OCI-M1 (cell line): ENCODE measurements around the gene IL18RAP.

ENCODE experiments used
- DNase-seq: peaks from one replicate; lab custom pipeline; 2025; lab: John Stamatoyannopoulos, UW

The IL18RAP gene, protein sequence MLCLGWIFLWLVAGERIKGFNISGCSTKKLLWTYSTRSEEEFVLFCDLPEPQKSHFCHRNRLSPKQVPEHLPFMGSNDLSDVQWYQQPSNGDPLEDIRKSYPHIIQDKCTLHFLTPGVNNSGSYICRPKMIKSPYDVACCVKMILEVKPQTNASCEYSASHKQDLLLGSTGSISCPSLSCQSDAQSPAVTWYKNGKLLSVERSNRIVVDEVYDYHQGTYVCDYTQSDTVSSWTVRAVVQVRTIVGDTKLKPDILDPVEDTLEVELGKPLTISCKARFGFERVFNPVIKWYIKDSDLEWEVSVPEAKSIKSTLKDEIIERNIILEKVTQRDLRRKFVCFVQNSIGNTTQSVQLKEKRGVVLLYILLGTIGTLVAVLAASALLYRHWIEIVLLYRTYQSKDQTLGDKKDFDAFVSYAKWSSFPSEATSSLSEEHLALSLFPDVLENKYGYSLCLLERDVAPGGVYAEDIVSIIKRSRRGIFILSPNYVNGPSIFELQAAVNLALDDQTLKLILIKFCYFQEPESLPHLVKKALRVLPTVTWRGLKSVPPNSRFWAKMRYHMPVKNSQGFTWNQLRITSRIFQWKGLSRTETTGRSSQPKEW

GRCh38 chr2:102422910-102423309 is at the start of gene IL18RAP:
IL18RAP (plus strand) TSS chr2:102423160; CDS start chr2:102423278, 118 bp downstream.
- no peak for DNase-seq

- no peak for DNase-seq
Observed at GRCh38 chr2:102376052-102376591, 46.8 kb upstream of the IL18RAP start.

DNA sequence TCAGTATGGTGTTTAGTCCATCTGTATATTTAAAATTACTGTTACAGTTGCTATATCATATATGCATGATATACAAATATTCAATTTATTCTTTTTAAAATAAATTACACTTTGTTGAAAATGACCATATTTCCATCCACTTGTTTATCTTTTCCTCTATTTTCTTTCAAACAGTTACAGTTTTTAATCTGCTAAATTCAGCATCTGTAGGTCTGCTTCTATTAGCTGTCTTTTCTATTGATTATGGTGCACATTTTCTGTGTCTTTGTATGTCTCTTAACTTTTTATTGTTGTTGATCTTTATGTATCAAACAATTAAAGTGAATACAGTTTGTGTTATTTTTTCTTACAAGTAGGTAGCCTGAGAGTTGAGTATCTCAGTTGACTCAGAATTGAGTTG is 39.2 kb upstream of the IL18RAP start:
- DNase-seq, result peak; percentile 30

- DNase-seq, result no peak
Observed at GRCh38 chr2:102385522-102385921, 37.4 kb upstream of the IL18RAP start.

DNA sequence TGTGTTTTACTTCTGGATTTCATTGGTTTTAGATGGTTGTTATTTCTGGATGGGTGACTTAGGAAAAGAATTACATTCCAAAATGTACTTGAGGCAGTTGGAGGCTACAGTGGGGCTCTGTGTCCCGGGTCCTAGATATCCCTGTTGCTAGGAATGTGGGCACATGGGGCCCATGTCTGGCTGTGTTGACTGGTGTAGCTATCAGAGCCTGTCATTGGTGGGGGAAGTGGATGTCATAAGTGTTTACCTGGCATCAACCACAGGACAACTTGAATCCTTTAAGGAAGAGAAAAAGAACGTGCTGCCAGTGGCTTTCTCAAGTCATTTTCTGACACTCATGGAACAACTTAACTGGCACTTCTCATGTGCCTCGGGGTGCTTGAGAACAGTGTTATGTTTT is 37.0 kb upstream of the IL18RAP start:
- DNase-seq, result no peak

GRCh38 chr2:102386867-102387541 is 36.0 kb upstream of the IL18RAP start:
- no peak for DNase-seq

DNA sequence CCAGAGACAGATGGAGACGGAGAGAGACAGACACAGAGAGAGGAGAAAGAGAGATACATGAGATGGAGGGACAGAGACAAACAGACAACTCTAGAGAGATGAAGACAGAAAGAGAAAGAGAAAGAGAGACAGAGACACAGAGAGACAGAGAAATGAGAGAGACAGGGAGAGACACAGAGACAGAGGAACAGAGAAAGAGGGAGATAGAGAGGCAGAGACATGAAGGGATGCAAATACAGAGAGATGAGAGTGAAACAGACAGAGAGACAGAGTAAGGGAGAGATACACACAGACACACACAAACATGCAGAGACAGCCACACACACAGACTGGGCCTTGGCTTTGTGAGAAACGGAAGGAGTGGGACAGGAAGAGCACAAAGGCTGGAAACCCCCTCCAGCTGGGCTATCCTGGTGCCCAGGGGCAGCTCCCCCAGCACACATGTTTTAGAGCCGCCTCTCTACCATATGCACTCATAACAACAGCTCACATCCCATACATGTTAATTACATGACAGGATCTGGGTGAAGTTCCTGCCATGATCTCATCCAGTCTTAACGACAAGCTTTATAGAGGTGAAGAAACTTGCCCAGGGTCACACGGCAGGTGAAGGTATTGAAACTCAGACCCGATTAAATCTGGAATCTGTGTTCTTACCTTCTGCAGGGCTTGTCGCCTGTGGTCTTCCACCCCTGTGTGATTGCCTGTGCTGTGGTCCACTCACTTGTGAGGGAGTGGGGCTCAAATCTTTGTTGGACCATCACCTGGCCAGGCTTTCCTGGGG is 35.0 kb upstream of the IL18RAP start:
- no peak for DNase-seq

DNA sequence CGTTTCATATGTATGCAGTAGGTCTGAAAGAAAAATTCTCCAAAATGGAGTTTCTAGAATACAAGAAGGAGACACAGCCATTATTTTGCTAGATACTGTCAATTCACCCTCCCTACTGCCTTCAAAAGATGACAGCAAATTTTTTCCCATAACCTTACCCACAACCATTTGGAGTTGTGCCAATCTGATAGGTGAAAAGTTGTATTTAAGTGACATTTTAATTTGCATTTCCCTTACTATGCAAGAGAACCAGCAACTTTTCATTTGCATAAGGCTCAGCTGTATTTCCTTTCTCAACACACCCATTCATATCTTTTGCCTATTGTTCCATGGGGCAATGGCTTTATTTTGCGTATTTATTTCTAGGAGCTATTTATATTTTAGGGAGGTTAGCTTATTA is 31.4 kb upstream of the IL18RAP start:
- DNase-seq, result peak; percentile 82

GRCh38 chr2:102392096-102392495 is 30.9 kb upstream of the IL18RAP start:
- DNase-seq, result no peak

- DNase-seq, result peak; percentile 34
Observed at GRCh38 chr2:102392942-102393341, 30.0 kb upstream of the IL18RAP start.

- DNase-seq, result no peak
Observed at GRCh38 chr2:102396012-102396411, 26.9 kb upstream of the IL18RAP start.

GRCh38 chr2:102397209-102397608 is 25.8 kb upstream of the IL18RAP start:
- DNase-seq, result no peak

GRCh38 chr2:102399499-102400141 is 23.3 kb upstream of the IL18RAP start:
- DNase-seq, result no peak

- peak; percentile 18 for DNase-seq
Observed at GRCh38 chr2:102401456-102401855, 21.5 kb upstream of the IL18RAP start.

GRCh38 chr2:102401865-102402264 is 21.1 kb upstream of the IL18RAP start:
- no peak for DNase-seq

GRCh38 chr2:102410952-102411351 is 12.0 kb upstream of the IL18RAP start:
- no peak for DNase-seq

GRCh38 chr2:102412199-102412598 is 10.8 kb upstream of the IL18RAP start:
- DNase-seq, result peak; percentile 39

- peak; percentile 67 for DNase-seq
Observed at GRCh38 chr2:102417946-102418345, 5.0 kb upstream of the IL18RAP start.

DNA sequence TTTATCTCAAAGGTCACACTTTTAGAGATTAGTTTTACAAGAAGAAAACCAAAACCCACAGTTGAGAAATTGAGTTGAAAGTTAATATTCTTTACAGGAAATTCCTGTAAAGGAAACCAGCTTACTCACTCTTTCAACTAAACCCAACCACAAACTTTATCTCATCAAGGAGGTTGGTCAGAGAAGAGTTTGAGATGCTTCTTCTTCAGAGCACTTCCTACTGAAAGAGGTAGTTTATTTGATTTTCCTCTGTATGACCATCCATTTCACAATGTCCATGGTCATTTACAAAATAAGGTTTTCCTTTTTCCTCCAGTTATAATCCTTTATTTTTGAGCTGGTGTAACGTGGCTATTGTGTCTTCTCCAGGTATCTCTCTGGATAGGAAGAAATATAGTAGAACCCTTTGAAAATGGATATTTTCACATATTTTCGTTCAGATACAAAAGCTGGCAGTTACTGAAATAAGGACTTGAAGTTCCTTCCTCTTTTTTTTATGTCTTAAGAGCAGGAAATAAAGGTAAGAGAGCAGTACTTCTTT is 4.5 kb upstream of the IL18RAP start:
- peak; percentile 95 for DNase-seq

GRCh38 chr2:102420290-102420689 is 2.7 kb upstream of the IL18RAP start:
- peak; percentile 77 for DNase-seq
